HG03378 (cell line): ENCODE measurements around the gene GIN1.
A peak's percentile ranks its signal among the peaks of the same experiment; 100 is the strongest.
"Not testable (repeated sequence)": the region's sequence is repeated elsewhere in the genome, so short reads cannot be mapped to it uniquely, and the experiment has no call there.

Experiments
- ATAC-seq: cut with Tn5 transposase; IDR thresholded peaks from one replicate; pipeline ENCODE4 v1.9.1; 2021; ENCODE audit warnings: mild to moderate bottlenecking, moderate library complexity; ENCODE audit not compliant: unreplicated experiment

The GIN1 gene

DNA sequence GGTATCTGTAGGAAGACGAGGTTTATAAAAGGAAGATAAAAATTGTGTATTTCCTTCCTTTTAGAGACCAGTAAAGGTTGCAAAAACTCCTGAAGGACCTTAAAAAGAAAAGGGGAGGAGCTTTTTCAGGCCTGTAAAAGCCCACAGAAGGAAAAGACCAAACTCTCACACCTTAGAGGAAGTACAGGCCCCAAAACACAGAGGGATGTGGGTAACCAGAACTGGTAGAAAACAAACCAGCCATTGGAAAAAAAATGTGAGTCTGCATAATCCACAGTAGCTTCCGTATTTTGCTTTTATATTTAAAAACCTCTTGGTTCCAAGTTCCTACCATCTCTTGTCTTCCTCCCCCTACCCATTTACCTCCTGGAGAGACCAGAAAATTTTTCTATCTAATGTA, 8.5 kb downstream of the GIN1 start:
- ATAC-seq, result no peak

DNA sequence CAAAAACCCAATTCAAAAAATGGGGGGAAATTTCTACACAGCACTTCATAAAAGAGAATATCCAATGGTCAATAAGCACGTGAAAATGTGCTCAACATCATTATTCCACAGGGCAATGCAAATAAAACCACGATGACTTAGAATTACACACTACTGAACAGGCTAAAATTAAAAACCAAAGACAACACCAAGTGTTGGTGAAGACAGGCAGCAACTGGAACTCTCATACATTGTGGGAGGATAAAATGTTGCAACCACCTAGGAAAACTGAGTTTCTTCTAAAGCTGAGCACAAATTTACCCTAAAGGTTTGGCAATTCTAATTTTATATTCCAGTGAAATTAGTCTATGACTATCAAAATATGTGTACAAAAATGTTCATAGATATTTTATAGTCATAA, 9.5 kb downstream of the GIN1 start:
- ATAC-seq, result no peak

DNA sequence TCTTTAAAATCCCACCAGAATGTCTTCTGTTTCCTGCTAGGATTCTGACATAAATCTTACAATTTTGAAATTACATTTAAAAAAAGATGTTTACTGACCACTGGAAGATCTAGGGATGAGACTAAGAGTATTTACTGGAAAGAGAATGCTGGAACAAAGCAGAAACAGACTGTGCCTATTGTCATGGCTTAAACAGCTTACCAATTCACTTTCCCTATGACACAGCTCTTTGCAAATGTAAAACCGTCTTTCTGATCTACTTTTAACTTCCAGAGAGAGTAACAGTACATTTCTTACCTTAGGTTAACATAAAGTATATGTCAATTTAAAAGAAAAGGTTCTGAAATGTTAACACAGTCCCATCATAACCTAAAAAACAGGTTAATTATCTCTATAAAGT, 10.7 kb downstream of the GIN1 start:
- no peak for ATAC-seq

DNA sequence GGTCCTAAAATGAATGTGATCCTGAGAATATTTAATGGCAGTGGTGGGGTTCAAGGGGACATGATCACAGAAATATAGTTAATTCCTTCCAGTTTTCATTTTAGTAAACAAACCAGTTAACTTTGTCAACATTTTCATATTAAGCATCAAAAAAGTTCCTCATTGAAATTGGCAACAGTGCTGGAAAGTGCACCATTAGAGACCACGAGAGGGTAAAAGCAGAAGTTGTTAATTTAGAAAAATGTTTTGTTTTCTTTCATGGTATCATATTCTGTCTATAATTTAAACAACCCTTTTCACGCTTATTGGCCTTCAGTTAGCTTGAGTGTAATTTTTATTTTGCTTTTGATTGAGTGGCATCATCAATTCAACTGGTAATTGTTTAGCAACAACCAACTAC, 11.9 kb downstream of the GIN1 start:
- no peak for ATAC-seq

DNA sequence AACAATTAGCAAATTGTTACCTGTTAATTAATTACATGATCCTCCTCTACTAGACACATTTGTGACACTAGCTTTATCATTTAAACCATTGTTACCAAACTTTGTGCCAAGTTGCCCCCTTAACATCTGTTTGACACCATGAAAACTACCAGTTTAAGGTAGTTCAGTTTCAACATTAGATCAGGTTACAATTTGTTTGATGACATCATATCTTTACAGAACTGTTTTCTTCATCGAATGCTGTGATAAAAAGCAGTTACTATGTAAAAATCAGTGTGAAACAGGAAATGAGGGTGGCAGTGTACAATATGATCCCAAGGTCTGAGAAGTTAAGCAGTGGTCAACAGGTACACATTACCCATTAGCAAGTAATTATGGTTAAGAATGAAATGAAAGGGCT, 17.7 kb downstream of the GIN1 start:
- no peak for ATAC-seq

DNA sequence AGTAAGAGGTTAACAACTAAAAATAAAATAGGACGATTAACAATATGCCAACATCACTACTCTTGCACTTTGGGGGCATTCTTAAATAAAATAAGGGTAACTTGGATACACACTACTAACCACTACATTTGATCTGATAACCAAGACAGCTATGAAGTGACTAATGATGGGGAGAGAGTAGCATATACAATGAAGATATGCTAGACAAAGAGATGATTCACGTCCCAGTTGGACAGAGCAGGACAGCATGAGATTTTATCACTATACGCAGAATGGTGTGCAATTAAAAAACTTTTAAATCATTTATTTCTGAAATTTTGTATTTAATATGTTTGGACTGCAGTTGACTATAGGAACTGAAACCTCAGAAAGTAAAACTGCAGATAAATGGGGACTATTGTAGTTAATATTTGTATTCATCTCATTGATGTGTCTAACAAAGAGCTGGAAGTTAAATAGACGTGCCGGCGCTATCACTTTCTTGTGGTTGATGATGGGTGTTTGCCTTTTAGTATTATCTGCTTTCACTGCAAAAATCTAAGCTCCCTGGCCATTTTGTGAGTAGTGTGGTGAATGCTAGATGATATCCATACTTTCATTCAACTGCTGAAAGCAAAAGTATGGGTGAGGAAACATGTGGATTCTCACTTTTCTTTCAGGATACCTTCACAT, 18.7 kb downstream of the GIN1 start:
- ATAC-seq, result no peak

DNA sequence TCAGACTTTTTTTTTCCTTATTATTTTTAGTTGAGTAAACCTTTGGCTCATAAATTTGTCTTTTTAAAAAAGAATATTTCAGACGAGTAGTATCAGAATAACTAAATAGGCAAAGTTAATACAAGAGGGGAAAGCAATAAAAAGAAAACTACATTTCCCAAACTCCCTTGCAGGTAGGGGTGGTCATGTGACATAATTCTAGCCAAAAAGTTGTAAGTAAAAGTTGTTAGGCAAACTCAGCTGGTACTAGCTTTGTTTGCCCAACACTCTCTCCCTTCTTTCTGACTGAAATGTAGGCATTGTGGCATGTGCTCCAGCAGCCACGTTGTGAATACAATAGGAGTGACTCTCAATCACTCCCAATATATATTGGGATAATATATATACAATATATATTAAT, 20.9 kb downstream of the GIN1 start:
- ATAC-seq, result no peak

DNA sequence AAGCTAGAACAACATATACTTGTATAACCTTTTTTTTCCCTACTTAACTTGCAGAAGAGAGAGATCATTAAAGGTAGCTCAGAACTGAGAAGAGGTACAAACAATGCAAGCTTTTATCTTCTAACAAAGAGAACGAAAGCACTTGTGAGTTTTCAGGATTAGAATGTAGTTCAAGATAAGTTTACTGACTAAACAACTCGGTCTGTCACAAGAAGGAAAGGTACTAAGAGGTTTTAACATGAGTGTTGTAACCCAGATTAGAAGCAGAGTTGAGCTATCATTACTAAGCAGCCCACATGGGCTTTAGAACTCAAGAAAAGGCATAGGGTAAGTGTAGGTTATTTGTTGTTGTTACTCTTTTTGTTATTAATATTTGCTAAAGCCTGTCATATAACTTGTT, 25.2 kb downstream of the GIN1 start:
- no peak for ATAC-seq

DNA sequence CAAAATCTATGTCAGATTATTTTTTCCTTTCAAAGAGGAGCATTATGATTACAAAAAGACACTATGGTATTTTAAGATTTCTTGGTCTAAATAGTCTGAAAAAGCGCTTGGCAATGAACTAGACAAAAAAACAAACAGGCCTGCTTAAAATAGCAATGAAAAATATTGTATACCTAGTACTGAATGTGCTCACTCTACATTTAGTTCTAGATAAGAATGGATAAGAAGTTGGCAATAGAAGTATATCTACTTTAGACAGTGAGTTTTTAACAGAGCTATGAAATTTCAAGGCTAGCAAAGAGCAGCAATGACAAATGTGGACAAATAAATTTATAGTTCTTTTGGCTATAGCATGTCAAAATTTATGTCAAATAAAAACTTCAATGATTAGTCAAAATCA, 26.2 kb downstream of the GIN1 start:
- ATAC-seq, result no peak

DNA sequence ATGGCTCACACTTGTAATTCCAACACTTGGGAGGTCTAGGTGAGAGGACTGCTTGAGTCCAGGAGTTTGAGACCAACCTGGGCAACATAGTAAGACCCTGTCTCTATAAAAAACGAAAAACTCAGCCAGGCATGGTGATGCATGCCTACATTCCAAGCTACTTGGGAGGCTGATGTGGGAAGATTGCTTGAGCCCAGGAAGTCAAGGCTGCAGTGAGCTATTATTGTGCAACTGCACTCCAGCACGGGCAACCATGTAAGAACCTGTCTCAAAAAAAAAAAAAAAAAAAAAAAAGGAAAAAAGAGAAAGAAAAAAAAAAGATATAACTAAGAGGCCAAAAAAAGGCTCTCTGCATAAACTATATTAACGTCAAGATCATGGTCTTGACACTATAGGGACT, 27.3 kb downstream of the GIN1 start:
- no peak for ATAC-seq

DNA sequence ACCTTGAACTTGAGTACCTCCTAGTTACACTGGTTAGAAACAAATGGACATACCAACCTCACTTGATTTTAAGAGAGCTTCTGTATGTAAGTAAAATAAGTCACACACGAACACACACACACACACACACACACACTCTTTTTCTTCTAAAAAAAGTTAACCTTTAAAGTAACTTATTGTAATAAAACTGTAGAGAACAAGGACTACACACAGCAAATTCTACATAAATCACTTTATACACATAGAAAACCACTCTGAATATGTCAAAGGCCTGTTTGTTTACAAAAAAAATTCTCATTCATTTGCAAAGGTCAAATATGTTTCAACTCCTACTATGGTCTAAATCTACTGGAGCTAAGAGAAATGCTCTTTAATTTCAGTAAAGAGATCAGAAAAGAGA, 29.1 kb downstream of the GIN1 start:
- no peak for ATAC-seq

DNA sequence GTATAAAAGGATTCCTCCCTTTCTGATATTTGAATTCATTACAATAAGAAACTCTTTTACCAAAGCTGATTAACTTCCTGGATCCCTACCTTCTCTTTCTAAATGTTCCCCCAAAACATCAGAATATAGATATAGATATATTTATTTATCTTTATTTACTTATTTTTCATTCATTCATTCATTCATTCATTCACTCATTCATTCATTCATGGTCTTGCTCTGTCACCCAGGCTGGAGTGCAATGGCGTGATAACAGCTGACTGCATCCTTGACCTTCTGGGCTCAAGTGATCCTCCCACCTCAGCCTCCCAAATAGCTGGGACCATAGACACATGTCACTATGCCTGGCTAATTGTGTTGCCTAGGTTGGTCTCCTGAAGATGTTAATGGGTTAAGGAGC, 30.7 kb downstream of the GIN1 start:
- no peak for ATAC-seq

DNA sequence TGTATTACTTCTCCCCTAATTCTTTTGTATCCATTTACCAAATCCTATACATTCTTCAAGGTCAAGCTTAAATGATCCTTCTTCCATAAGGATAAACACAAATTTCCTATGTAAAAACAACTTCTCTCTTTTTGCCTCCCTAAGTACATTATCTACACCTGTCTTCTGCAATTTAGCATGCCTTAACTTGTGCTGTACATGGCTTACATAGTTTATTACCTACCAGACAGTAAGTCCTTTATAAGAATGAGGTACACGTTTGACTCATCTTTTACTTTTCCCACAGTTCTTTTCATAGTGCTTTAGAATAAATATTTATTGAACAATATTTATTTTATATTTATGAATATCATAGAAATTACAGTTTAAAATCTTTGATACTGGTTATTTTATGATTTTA, 33.4 kb downstream of the GIN1 start:
- ATAC-seq, result no peak

DNA sequence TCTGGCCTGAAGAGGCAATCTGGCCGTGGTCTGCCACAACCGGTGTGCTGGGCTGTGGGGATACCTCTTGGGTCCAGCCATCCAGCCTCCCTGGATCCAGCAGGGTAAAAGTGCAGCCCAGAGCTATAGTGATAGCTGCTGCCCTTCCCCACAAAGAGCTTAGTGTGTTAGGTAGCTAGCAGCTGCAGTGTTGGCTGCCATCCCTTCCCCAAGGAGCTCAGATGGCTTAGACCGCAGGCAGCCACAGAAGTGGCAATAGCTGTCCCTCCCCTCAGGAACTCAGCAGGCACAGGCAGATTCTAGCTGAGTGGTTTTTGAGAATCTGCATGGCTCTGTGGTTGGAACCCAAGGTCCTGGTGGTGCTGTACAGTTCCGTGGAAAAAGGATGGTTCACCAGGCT, 40.1 kb downstream of the GIN1 start:
- ATAC-seq, result no peak

DNA sequence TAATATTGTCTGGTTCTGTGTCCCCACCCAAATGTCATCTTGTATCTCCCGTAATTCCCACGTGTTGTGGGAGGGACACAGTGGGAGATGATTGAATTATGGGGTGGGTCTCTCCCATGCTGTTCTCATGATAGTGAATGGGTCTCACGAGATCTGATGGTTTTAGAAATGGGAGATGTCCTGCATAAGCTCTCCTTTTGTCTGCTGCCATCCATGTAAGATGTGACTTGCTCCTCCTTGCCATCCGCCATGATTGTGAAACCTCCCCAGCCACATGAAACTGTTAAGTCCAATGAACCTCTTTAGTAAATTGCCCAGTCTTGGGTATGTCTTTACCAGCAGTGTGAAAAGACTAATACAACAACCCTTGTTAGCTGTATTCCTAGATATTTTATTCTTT, 44.5 kb downstream of the GIN1 start:
- no peak for ATAC-seq

DNA sequence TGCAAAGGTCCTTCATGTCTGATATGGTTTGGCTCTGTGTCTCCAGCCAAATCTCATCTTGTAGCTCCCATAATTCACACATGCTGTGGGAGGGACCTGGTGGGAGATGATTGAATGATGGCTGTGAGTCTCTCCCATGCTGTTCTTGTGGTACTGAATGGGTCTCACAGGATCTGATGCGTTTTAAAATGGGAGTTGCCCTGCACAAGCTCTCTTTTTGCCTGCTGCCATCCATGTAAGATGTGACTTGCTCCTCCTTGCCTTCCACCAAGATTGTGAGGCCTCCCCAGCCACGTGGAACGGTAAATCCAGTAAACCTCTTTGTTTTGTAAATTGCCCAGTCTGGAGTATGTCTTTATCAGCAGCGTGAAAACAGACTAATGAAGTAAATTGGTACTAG, 46.4 kb downstream of the GIN1 start:
- not testable (repeated sequence) for ATAC-seq

DNA sequence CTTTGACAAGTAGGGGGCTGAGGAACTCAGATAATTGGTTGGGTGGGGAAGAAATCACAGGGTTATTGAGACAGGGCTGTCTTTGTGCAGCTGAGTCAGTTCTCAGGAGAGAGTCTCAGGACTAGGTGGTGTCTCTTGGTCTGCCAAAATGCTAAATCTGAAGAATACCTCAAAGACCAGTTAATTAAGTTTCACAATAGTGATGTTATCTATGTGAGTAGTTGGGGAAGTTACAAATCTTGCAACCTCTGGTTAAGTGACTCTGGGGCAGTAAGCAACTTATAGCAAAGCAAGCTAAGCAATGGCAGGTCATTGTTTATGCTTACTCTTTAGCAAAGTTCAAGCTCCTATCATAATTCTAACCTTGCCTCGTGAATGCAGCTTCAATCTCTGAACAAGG, 53.6 kb downstream of the GIN1 start:
- no peak for ATAC-seq

DNA sequence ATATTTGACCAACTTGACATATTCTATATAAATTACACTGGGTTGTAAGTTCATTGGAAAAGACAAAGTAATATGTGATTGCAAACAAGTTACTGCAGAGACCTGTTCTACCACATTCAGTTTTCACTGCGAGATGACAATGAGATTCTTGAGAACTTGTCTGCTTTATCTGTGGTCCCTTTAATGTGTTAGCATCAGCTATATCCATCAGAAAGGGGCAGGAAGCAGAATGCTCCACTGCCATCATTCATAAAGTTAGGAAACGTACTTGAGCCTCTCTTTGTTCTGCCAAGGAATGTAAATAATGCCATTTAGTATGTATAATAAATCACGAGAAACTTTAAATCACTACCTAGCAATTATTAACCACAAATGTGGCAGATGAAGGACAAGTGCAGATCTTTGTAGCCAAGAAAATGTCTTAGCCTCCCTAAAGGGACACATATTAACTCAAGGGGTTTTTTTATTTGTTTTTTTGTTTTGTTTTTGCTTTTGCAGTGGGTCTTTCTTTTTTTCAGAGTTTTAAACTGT, 59.4 kb downstream of the GIN1 start:
- ATAC-seq, result no peak

DNA sequence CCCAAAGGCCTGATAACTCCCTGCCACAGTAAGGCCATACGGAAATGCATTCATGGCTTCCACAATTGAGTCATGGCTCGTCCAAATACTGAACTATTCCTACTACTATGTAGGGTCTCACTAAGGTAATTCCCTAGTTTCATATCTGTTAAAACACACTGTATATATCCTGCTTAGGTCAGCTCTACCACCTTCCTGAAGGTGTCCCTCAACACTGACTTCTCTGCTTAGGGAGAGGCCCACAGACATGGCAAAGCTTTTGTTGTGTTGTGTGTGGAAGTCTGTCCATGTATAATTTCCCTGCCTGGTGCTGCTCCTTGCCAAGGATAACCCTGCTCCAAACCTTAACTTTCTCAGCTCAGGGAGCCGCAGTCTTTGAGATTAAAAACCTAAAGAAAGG, 60.4 kb downstream of the GIN1 start:
- no peak for ATAC-seq

DNA sequence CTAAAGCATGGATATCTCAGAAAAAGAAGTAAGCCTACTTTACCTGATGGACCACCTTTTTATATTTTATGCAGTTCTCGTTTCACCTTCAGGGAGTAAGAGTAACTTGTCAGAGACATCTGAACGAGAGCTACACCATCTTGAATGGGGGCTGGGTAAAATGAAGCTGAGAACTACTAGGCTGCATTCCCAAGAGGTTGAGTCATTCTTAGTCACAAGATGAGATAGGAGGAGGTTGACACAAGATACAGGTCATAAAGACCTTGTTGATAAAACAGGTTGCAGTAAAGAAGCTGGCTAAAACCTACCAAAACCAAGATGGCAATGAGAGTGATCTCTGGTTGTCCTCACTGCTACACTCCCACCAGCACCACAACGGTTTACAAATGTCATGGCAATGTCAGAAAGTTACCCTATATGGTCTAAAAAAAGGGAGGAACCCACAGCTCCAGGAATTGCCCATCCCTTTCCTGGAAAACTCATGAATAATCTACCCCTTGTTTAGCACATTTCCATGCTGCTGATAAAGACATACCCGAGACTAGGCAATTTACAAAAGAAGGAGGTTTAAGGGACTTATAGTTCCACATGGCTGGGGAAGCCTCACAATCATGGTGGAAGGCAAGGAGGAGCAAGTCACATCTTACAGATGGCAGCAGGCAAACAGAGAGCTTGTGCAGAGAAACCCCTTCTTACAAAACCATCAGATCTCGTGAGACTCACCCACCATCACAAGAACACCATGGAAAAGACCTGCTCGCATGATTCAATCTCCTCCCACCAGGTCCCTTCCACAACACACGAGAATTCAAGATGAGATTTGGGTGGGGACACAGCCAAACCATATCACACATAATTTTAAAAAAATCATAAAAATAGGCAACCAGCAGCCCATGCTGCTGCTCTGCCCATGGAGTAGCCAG, 62.5 kb downstream of the GIN1 start:
- no peak for ATAC-seq

DNA sequence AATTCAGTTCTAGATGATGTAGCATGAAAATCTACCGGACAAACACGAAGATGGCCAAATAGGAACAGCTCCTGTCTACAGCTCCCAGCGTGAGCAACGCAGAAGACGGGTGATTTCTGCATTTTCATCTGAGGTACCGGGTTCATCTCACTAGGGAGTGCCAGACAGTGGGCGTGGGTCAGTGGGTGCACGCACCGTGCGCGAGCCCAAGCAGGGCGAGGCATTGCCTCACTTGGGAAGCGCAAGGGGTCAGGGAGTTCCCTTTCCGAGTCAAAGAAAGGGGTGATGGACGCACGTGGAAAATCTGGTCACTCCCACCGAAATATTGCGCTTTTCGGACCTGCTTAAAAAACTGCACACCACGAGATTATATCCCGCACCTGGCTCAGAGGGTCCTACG, 73.2 kb downstream of the GIN1 start:
- not testable (repeated sequence) for ATAC-seq

DNA sequence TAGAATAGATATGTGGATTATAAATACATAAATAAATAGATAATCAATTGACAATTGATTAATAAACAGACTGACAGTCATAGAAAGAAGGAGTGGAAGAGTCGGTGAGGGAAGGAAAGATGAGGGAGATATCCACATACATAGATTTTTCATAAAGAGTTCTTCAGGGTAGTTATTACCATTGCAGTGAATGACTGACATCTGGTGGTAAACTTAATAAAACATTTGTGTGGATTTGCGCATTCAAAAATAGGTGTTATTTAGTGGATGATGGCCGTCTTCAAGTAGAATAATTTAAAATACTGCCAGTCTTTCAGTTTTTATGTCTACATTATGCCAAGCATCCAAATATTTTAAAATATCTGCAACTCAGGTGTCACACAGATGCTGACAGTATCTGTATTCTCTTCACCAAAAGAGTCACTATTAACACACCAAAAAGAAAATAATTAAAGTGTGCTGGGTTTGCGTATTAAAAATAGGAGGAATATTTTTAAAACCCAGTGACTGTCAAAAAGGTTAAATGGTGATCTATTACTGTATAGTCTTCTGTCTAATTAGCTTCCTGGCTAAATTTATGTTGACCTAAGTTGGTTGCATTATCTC, 78.8 kb downstream of the GIN1 start:
- ATAC-seq, result peak; percentile 57
